ENCODE data around the gene HES6.

HES6 gene

DNA sequence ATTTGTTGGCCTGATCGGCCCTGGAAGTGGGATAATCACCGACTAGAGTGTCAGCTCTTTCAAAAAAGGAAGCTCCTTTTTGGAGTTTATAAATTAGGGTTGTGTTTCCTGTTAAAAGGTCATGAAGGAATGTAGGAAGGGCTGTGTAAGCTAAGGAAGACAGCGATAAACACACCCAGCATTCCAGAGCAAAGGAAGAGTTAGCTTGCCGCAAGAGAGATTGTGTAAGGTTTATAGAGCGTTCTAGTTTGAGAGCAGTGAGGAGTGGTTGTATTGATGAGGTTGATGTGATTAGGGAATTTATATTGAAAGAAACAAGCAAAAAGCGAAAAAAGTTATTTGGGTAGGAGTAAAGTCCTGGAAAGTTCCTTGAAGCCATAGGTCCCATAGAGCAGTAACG lies 32.8 kb downstream of the HES6 start:
- Histone ChIP-seq H3K4ac (ENCODE audit: low read depth in 1 of 2, low read length in 2 of 2) (no peak overlapping the region), H2AFZ (ENCODE audit: low read depth, low read length) (no peak overlapping the region), H2AK5ac (ENCODE audit: low read length, severe bottlenecking) (no peak overlapping the region), H3K4me3 (ENCODE audit: insufficient read depth in 1 of 2, low read depth in 1 of 2, low read length in 2 of 2) (no peak overlapping the region), H4K8ac (ENCODE audit: low read length) (no peak overlapping the region), H3K18ac (ENCODE audit: low read depth in 1 of 2, low read length in 2 of 2) (no peak overlapping the region), H2BK120ac (ENCODE audit: low read depth, low read length) (no peak overlapping the region), H2BK5ac (ENCODE audit: low read depth, low read length, poor library complexity, severe bottlenecking) (no peak overlapping the region), H3K79me1 (replicated peaks; ENCODE audit: low read length, poor library complexity, severe bottlenecking) (peaks cover 4% of the 10 kb centered on the region), H3K4me2 (ENCODE audit: low read length, poor library complexity, severe bottlenecking) (no peak overlapping the region), H4K91ac (ENCODE audit: low read length) (no peak overlapping the region), H3K27ac (ENCODE audit: low read length, poor library complexity, severe bottlenecking) (no peak overlapping the region), H2BK12ac (ENCODE audit: low read length in 2 of 2) (no peak overlapping the region), H3K27me3 (ENCODE audit: control insufficient read depth in 1 of 2, insufficient read depth in 1 of 2, low read length in 2 of 2) (peaks cover 31% of the 10 kb centered on the region in 2 experiments), H3K36me3 (ENCODE audit: control insufficient read depth in 1 of 2, insufficient read depth in 2 of 2, low read depth in 1 of 2, low read length in 2 of 2) (no peaks in the 10 kb centered on the region), H3K14ac (ENCODE audit: low read length in 2 of 2) (no peak overlapping the region), H2BK15ac (ENCODE audit: low read depth, poor library complexity, severe bottlenecking) (no peak overlapping the region), H3K9ac (ENCODE audit: low read length) (no peak overlapping the region), H3K4me1 (ENCODE audit: control insufficient read depth, insufficient read depth, low read depth, low read length) (peaks cover 7% of the 10 kb centered on the region), H3K23ac (ENCODE audit: low read length in 2 of 2) (no peak overlapping the region), H3K9me3 (ENCODE audit: control insufficient read depth, low read length) (no peaks in the 10 kb centered on the region)
- DNase-seq: peak; percentile 14
- WGBS: 73% methylated on average over 7 of the region's 7 CpGs

DNA sequence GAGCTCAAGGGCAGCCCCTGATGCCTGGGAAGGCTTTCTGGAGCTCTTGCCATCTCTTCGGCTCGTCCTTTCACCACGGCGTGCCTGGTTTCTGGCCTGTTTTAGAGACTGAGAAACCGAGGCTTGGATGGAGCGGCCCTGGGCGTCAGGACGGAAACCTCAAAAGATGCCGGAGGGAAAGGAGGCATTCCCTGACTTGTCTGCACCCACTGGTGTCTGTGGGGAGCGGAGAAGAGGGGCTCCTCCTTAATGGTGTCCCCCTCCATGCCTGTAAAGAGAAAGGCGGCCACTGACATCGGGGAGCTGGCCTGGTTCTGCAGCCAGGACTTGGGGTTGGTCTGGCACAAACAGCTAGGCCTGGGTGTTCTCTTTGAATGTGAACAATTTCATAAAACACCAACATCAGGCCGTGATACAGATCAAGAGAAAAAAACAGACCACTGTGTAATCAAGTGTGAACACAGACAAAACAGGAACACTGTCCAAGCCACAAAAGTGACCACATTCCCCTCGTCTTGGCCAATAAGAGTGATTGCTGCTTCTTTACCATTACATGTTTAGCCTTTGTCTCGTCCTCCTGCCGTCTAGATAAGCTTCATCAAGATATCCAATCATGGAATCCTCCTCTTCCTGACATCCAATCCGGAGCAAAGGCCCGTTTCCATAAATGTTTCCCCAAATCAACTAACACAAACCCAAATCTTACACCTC lies 35.7 kb downstream of the HES6 start:
- no peak for DNase-seq
- Histone ChIP-seq H4K8ac (ENCODE audit: low read length) (peak overlapping the region; percentile 98), H3K9ac (ENCODE audit: low read length) (peak overlapping the region; percentile 96), H2AFZ (ENCODE audit: low read depth, low read length) (peak overlapping the region; percentile 55), H2BK12ac (ENCODE audit: low read length in 2 of 2) (no peak overlapping the region), H3K27ac (ENCODE audit: low read length, poor library complexity, severe bottlenecking) (no peak overlapping the region), H3K79me1 (replicated peaks; ENCODE audit: low read length, poor library complexity, severe bottlenecking) (peaks cover 4% of the 10 kb centered on the region), H2BK15ac (ENCODE audit: low read depth, poor library complexity, severe bottlenecking) (no peak overlapping the region), H2AK5ac (ENCODE audit: low read length, severe bottlenecking) (peak overlapping the region; percentile 13), H3K4me1 (ENCODE audit: control insufficient read depth, insufficient read depth, low read depth, low read length) (peaks cover 15% of the 10 kb centered on the region), H3K4ac (ENCODE audit: low read depth in 1 of 2, low read length in 2 of 2) (peak overlapping the region; percentile 87 to 93), H3K4me2 (ENCODE audit: low read length, poor library complexity, severe bottlenecking) (peak overlapping the region; percentile 74), H3K36me3 (ENCODE audit: control insufficient read depth in 1 of 2, insufficient read depth in 2 of 2, low read depth in 1 of 2, low read length in 2 of 2) (peaks cover 3 to 6% of the 10 kb centered on the region in 2 experiments), H2BK5ac (ENCODE audit: low read depth, low read length, poor library complexity, severe bottlenecking) (no peak overlapping the region), H3K4me3 (ENCODE audit: insufficient read depth in 1 of 2, low read depth in 1 of 2, low read length in 2 of 2) (peak overlapping the region; percentile 35 to 78), H3K14ac (ENCODE audit: low read length in 2 of 2) (no peak overlapping the region), H3K27me3 (ENCODE audit: control insufficient read depth in 1 of 2, insufficient read depth in 1 of 2, low read length in 2 of 2) (peaks cover 13 to 14% of the 10 kb centered on the region in 2 experiments), H4K91ac (ENCODE audit: low read length) (peak overlapping the region; percentile 87), H2BK120ac (ENCODE audit: low read depth, low read length) (no peak overlapping the region), H3K18ac (ENCODE audit: low read depth in 1 of 2, low read length in 2 of 2) (peak overlapping the region; percentile 71 to 86), H3K23ac (ENCODE audit: low read length in 2 of 2) (no peak overlapping the region), H3K9me3 (ENCODE audit: control insufficient read depth, low read length) (no peaks in the 10 kb centered on the region)
- 76% methylated on average over 18 of the region's 18 CpGs for WGBS

DNA sequence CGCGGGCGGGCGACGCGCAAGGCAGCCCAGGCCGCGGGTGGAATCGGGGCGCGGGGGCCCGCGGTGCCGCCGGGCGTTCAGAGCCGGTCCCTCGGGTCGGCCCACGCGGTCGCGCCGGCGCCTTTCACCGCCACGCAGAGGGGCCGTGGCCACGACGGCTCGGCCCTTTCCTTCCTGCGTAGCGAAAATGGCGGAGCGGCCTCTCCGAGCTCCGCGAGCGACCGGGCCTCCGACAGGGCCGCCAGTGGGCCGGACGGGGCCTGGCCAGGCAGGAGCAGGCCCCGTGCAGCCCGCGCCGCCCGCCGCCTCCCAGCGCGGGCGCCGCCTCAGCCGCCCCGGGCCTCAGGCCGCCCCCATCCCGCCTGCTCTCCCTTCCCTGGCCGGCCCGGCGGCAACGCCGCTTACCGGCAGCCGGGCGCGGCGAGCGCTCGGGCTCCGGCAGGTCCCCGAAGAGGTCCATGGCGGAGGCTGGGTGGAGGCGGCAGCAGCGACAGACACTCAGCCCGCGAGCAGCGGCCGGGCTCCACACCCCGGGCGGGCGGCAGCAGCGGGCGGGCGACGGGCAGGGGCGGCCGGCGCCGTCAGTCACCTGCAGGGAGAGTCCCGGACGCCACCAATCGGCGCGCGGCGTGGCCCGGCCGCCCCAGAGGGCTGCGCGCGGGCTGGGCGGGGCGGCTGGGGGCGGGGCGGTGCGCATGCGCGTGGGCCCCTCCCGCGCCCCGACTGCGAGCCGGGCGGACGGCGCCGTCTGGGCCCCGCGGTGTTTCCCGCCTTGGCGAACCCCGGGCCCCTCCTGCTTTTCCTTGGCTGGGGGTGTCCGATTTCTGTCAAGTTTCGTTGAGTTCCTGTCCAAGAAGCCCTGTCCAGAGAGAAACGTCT lies 36.5 kb downstream of the HES6 start, which contains the start of gene ILKAP:
ILKAP (minus strand) TSS at position 602 of the 879 bp plus-strand sequence; CDS start at position 460, 142 bp downstream.
- Histone ChIP-seq H3K79me1 (replicated peaks; ENCODE audit: low read length, poor library complexity, severe bottlenecking) (peaks cover 4% of the 10 kb centered on the region), H3K27ac (ENCODE audit: low read length, poor library complexity, severe bottlenecking) (no peak within 1 kb of the TSS), H2BK12ac (ENCODE audit: low read length in 2 of 2) (no peak within 1 kb of the TSS), H4K8ac (ENCODE audit: low read length) (peak within 1 kb of the TSS; percentile 98), H3K23ac (ENCODE audit: low read length in 2 of 2) (peak within 1 kb of the TSS; percentile 86 to 99), H3K4ac (ENCODE audit: low read depth in 1 of 2, low read length in 2 of 2) (peak within 1 kb of the TSS; percentile 87 to 93), H2AK5ac (ENCODE audit: low read length, severe bottlenecking) (peak within 1 kb of the TSS; percentile 13), H2BK120ac (ENCODE audit: low read depth, low read length) (peak within 1 kb of the TSS; percentile 50), H3K14ac (ENCODE audit: low read length in 2 of 2) (peak within 1 kb of the TSS in 1 of 2 experiments; percentile 18), H3K27me3 (ENCODE audit: control insufficient read depth in 1 of 2, insufficient read depth in 1 of 2, low read length in 2 of 2) (peaks cover 6 to 7% of the 10 kb centered on the region in 2 experiments), H3K18ac (ENCODE audit: low read depth in 1 of 2, low read length in 2 of 2) (peak within 1 kb of the TSS; percentile 86 to 95), H2BK5ac (ENCODE audit: low read depth, low read length, poor library complexity, severe bottlenecking) (peak within 1 kb of the TSS; percentile 83), H2AFZ (ENCODE audit: low read depth, low read length) (peak within 1 kb of the TSS; percentile 95), H3K9me3 (ENCODE audit: control insufficient read depth, low read length) (no peaks in the 10 kb centered on the region), H3K36me3 (ENCODE audit: control insufficient read depth in 1 of 2, insufficient read depth in 2 of 2, low read depth in 1 of 2, low read length in 2 of 2) (peaks cover 3 to 6% of the 10 kb centered on the region in 2 experiments), H3K4me1 (ENCODE audit: control insufficient read depth, insufficient read depth, low read depth, low read length) (peaks cover 15% of the 10 kb centered on the region), H3K4me2 (ENCODE audit: low read length, poor library complexity, severe bottlenecking) (peak within 1 kb of the TSS; percentile 91), H4K91ac (ENCODE audit: low read length) (peak within 1 kb of the TSS; percentile 87), H3K4me3 (ENCODE audit: insufficient read depth in 1 of 2, low read depth in 1 of 2, low read length in 2 of 2) (peak within 1 kb of the TSS; percentile 83 to 93), H2BK15ac (ENCODE audit: low read depth, poor library complexity, severe bottlenecking) (peak within 1 kb of the TSS; percentile 29), H3K9ac (ENCODE audit: low read length) (peak within 1 kb of the TSS; percentile 96)
- peak; percentile 79 for DNase-seq
- WGBS: under 1% methylated on average over 84 of the region's 126 CpGs
